ENCODE data around the gene NTS.

GRCh38 chr12:85843606-85844310, 30.3 kb upstream of the NTS start:
- TF ChIP-seq, protein P1, sequence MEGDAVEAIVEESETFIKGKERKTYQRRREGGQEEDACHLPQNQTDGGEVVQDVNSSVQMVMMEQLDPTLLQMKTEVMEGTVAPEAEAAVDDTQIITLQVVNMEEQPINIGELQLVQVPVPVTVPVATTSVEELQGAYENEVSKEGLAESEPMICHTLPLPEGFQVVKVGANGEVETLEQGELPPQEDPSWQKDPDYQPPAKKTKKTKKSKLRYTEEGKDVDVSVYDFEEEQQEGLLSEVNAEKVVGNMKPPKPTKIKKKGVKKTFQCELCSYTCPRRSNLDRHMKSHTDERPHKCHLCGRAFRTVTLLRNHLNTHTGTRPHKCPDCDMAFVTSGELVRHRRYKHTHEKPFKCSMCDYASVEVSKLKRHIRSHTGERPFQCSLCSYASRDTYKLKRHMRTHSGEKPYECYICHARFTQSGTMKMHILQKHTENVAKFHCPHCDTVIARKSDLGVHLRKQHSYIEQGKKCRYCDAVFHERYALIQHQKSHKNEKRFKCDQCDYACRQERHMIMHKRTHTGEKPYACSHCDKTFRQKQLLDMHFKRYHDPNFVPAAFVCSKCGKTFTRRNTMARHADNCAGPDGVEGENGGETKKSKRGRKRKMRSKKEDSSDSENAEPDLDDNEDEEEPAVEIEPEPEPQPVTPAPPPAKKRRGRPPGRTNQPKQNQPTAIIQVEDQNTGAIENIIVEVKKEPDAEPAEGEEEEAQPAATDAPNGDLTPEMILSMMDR (conservative IDR thresholded peaks at IDR 0.05): no peak
- no peak for TF ChIP-seq ZFX (IDR thresholded peaks at IDR 0.05)

Data from C4-2B (cell line).